Head of caudate nucleus (tissue), 42 donors: ENCODE data around the gene PPIL1.

Experiments used
- DNase-seq, 42 donors: peaks; one replicate each; pipeline versions ENCODE4 v3.0.0 to v3.0.0-alpha.2; 2020 to 2021; ENCODE audit warnings: mixed read lengths in 7 of 42
- intact Hi-C: fragments of 100-400 bp; cut with DNase I; formaldehyde crosslinking; loops from one replicate; pipeline ENCODE4 v1.15.0; 2022

Gene PPIL1

DNA sequence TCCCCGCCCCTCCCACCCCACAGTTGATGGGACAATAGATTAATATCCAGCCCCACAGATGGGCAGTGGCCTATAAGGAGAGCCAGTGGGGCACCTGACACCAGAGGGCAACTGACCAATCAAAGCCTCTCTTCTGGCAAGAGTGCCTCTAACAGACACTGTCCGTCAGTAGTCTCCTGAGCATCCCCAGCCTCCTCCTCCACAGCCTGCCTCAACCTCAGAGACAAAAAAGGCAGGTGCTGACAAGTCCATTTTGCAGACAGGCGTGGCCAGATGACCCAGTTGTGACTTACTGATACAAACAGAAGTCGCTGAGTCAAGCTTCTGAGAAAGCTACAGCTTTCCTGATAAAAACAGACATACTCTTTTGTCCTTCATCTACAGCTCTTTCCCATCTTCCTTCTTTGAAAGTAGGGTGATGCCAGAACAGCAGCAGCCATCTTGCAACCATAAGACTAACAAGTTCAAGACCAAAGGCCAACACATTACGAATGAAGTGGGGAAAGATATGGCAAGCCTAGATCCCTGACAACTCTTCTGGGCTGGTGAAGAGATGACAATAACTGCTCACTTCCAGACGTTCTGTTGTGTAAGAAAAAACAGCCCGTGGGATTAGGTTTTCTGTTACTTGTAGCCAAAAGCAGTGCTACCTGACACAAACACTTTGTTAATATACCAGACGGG, 12.3 kb downstream of the PPIL1 start:
- peak in 1 of 42 donors; percentile 27 for DNase-seq
- intact Hi-C loops = no loop called here

DNA sequence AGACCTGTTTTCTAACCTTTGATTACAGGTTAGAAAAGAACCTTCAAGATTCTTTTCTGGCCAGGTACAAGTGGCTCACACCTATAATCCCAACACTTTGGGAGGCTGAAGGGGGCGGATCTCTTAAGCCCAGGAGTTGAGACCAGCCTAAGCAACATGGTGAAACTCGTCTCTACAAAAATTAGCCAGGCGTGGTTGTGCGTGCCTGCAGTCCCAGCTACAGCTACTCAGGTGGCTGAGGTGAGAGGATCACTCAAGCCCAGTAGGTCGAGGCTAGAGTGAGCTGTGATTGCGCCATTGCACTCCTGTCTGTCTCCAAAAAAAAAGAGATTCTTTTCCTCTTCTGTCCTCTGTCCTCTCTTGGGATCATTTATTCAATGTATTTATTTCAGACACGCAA, 14.5 kb downstream of the PPIL1 start:
- peak in 1 of 42 donors; percentile 4 for DNase-seq
- intact Hi-C loops = no loop called here

DNA sequence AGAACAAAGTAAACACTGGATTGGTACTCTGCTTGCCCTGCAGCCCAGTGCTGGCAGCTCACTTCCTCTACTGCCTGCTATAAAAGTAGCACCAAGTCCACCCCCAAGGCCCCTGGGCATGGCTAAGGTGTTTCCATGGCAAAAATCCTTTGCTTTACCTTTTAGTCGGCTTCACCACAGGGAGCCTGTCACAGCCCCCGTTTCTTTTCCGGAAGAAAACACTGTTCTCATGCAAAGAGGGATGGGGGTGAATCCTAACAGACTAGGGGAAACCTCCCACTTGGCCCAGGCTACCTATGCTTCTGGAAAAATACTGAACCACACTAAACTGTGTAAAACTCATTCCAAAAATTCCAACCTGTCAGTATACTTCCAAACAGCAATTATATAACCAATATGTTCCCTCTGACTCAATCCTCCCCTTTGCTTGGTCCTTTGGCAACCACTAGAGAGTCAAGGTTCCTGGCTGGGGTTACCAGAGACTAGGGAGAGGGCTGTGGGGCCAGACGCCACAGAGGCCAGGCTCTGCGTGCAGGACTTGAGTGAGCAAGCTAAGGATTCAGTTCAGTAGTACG, 16.1 kb downstream of the PPIL1 start:
- intact Hi-C loops = no loop called here
- DNase-seq = peak in 28 of 42 donors; percentile 28 to 86 (median 58)

DNA sequence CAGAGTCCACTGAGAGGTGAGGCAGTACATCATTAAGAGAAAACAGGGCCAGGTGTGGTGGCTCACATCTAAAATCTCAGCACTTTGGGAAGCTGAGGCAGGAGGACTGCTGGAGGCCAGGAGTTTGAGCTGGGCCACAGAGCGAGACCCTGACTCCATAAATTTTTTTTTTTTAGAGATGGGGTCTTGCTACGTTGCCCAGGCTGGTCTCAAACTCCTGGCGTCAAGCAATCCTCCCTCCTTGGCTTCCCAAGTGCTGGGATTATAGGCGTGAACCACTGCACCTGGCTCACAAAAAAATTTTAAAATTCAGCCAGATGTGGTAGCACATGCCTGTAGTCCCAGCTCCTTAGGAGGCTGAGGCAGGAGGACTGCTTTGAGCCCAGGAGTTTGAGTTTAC, 17.3 kb downstream of the PPIL1 start:
- peak in 1 of 42 donors; percentile 15 for DNase-seq
- intact Hi-C loops = no loop called here

DNA sequence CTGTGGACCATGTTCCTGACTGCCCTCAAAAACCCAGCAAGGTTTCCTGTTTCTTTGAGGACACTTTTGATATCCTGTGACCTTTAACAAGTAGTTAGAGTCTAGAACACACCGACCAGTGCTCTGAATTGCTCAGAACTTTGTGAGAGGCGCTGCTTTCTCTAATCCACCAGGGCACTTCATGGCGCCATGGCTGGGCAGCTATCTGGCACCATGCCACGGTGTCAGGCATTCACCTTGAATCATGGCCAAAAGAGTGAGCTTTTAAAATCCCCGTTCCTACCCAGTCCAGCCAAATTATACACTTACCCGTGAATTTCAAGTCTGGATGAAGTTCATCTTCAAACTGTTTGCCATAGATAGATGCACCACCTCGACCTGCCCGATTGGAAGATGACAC, 18.3 kb downstream of the PPIL1 start:
- peak in 1 of 42 donors; percentile 28 for DNase-seq

DNA sequence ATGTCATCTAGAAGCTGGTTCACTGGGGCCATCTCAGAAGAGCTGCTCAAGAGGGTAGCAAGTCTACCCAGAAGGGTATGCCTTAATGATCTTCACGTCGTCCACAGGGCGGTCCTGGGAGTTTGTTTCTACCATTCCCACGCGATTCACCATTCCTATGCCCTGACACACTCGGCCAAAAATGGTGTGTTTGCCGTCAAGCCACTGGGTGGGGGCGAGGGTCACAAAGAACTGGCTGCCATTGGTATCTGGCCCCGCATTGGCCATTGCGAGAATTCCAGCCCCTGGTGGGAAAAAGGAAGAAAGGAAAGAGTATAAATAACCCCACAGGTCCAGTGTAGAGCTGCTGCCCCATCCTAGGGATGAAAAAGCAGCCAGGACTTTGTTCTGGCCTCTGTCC, 18.9 kb downstream of the PPIL1 start:
- intact Hi-C loops = no loop called here
- DNase-seq = peak in 3 of 42 donors; percentile 13 to 20 (median 18)

More for the DNA sequence above, 18.3 kb downstream of the PPIL1 start:
- intact Hi-C loops = no loop called here

DNA sequence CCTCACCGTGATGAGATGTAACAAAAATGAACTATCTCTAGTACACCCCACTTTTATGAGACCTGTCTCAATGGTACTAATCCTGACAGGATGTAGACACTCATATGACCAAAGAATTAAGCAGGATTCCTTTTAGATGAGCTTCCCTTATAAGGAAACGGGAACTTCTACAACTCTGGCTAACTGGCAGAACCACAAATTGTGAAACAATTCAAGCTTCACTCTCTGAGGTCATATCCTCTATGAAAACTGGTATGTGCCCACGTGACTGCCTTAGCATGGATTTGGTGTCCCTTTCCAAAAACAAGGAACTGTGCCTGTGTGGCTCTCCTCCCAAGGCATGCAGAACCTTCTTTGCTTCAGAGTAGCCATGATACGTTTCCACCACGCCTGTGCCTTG, 21.3 kb downstream of the PPIL1 start:
- intact Hi-C loops = loop anchor here (5.0 kb wide), 1 partner anchor 86 kb away; no protein-coding TSS in a partner anchor
- peak in 4 of 42 donors; percentile 26 to 33 (median 28) for DNase-seq

DNA sequence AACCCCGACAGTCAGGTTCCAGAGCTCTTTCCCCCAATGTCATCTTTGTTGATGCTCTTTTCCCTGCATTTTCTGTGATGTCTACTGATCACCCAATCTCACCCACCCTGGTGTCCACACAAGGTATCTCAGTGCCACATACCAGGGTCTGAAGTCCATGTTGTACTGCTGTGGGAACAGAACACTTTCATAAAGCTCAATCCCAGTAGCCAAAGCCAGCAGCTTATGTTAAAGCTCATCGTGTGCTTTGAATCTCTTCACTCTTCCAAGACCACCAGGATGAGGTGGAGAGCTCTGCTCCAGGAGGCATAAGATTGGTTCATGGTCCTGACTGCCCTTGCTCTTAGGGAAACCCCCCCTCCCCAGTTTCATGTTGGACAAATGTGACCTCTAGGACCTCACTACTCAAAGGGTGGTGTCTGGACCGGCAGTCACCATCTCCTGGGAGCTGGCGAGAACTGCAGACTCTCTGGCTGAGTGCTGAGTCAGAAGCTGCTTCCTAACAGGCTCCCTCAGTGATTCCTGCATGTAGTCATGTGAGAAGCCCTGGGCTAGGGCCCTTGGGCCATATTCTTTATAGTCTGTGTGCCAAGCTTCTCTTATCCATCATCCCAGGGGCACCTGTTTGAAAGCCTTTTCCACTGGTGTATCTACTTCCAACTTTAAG, 22.0 kb downstream of the PPIL1 start:
- DNase-seq = peak in 2 of 42 donors; percentile 6 to 13
- intact Hi-C loops = loop anchor here (5.0 kb wide), 1 partner anchor 85 kb away; no protein-coding TSS in a partner anchor

DNA sequence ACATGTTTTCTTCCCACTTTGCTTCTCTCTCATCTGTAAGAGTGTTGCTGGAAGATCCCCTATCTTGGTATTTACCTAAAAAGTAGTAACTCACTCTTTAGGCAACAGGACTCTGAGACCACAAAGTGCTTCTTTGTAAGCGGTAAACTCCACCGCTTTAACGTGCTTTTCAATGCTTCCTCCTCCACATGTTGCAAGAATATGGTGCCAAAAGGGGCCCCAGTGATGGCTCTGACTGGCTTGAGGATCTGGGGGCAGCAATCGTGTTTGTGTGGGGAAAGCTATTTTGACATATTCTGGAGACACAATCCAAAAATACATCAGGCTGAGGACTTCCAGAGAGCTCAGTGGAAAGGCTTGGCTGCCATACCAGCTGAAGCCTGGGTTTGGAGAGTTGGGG, 23.0 kb downstream of the PPIL1 start:
- DNase-seq = peak in 1 of 42 donors; percentile 12
- intact Hi-C loops = loop anchor here (5.0 kb wide), 1 partner anchor 84 kb away; no protein-coding TSS in a partner anchor

DNA sequence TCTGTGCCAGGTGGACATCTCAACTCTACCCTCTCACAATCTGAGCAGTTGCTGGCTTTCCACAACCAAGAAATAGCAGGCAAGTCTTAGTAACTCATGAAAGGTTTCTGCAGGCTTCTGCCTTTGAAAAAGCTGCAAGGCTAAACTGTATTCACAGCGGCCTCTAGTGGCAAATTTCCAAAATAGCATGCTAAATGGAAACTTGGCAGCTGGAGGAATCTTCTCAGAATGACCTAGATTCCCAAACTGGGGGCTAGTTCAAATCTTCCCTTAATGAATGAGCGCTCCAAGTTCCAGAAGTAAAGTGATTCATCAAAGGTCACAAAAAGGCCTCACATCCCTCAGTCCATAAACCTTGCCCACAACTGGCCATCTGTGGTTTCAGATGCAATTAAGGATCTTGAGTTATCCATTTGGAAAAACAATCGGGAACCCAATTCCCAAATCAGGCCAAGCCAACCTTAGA, 23.4 kb downstream of the PPIL1 start:
- intact Hi-C loops = loop anchor here (5.0 kb wide), 1 partner anchor 84 kb away; no protein-coding TSS in a partner anchor

DNA sequence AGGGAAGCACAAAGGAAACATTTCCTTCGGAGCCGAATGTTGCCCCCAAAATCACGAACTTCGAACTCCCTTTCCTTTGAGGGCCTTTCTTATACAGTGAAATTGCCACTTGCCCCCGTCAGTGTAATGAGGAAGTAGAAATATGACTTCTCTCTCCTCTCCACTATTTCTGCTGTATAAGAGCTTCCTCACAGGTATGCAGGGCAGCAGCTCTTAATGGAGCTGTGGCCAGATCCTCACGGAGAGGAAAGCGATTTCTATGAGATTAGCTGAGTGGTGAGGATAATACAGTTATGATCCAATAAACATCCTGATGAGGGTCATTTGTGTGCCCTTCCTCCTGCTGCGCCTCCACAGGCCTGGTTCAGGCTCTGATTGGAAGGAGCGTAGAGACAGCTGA, 24.6 kb downstream of the PPIL1 start:
- peak in 1 of 42 donors; percentile 13 for DNase-seq
- intact Hi-C loops = loop anchor here (5.0 kb wide), 1 partner anchor 83 kb away; no protein-coding TSS in a partner anchor

More for the DNA sequence above, 23.4 kb downstream of the PPIL1 start:
- DNase-seq = peak in 31 of 42 donors; percentile 36 to 87 (median 66)

DNA sequence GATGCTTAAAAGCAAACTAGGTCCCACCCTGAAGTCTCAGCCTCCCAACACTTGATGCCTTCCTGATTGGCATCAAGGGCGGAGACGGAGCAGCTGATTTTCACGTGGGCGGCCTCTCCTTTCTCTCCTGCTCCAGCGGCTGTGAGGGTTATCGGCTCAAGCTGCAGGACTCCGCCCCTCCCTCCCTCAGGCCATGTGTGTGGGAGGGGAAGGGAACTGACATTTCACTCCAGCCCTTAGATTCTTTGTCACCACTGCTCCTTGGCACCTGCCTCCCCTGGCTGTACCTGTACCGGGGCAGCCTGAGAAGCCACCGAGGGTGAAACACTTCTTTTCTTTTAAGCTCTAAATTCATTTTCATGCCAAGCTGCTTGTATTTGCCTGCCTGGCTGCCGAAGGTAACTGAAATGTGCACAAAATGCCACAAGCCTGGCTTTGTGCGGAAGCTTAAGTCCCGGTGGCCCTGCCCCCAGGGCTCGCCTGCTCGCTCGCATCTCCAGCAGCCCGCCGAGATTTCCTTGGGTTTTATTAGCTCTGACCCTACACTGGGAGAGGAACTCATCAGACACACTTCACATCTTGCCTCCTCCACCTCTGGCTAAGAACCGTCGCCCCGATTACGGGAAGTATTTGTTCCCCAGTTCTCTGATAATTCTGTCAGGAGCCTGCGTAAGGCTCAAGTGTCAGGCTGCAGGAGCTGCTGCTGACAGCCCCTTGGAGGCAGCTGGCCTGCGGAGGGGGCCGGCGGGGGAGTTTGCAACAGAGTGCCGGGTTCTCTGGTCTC, 25.8 kb downstream of the PPIL1 start:
- peak; percentile 41 to 88 (median 74) for DNase-seq
- intact Hi-C loops = no loop called here

DNA sequence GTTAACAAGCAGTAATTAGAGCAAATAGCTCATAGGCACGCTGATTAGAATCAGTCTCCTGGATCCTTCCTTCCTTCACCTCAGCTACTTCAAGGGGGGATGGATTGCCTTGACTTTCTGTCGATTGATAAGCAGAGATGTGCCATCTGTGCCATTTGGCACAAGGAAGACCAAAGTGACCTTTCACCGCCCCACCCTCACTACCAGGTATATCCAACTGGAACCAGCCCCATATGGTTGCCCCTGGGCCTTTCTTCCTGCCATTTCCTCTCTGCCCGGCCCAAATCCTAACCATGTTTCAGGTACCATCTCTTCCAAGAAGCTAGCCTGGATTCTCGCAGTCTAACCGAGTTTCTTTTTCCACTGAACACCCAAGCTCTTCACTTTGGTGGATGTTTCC, 26.6 kb downstream of the PPIL1 start:
- intact Hi-C loops = no loop called here
- no peak for DNase-seq

DNA sequence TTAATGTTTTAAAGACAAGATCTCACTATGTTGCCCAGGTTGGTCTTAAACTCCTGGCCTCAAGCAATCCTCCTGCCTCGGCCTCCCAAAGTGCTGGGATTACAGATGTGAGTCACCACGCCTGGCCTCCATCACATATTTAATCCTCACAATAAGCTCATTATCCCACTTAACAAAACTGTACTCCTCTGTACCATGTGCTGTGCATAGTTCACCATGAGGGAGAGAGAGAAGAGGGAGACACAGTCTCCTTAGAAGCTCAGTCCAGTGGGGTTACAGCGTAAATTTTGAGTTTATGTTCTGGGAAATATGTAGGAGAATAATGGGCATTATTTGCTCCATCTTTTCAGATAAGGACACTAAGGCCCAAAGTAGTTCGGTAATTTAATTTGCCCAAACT, 27.5 kb downstream of the PPIL1 start:
- intact Hi-C loops = no loop called here
- DNase-seq = no peak

DNA sequence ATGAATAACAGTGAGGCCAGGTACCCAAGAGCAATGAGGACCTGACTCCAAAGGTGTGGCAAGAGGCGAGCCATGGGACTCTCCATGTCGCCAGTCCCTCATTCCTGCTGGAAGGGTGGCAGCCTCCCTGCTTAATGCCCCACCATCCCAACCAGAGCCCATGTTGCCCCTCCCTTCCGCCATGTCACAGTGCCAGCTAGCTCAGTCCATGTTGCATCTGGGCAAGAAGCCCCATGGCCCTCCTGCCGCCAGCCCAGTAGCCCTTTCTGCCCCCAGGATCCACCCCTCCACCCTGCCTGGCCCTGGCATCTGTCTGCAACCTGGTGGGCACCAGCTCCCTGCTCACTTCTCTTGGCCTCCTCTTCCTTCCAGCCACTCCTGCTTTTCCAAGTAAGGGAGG, 29.4 kb downstream of the PPIL1 start:
- DNase-seq = no peak
- intact Hi-C loops = no loop called here

DNA sequence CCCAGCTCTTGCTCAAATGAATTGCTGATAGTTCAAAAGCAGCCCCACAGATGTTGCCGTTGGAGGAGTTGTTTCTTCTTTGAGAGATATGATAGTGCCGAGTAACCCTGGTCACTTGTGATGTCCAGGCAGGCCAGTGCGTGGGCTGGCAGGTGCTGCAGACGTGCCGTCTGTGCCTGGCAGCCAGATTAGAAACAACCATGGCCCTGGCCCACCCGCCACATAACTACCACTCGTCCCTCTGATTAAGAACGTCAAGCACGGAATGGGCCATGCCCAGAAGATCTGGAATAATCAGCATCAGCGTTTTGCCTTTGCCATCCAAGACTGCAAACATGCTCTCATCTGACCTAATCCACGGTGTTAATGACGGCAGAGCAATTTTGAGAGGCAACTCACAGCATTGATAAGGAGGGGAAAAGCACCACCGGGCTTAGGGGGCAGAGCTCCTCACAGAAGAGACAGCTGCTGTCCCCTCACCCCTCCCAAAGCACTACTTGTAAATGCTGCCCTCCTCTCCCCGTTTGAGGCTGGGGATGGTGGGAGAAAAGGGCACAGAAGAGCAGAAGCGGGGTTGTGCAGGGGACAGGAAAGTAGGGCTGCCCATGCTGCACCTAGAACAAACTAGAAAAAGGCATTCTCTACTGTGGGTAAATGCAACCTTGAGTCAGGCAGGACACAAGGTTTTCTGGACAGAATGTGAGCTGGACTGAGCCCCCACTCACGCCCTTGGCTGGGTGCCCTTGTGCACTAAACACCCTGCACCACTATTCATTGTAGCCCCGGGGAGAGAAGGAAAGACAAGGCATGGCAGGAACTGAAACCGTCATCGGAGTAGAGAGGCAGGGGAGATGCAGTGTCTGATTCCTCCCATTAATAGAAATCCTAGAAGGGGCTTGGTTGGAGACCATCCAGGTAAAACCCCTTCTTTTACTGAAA, 30.1 kb downstream of the PPIL1 start:
- DNase-seq = no peak
- intact Hi-C loops = no loop called here

DNA sequence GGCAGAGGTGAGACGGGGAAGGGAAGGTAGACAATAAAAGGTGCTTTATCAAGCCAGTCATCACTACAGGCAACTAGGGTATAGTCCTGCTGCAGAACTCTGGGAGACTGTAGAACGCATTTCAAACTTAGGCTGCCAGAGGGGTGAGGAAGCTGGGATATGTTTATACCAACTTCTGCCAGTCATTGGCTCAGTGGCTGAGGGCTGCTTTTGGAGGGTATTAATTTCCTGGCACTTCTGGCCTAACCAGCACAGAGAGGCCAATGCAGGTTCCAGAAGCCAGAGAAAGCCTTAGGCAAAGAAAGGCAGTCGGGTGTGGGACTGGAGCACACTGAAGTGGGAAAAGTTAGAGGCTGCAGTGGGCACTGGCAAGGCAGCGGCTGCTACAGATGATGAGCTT, 31.4 kb downstream of the PPIL1 start:
- intact Hi-C loops = no loop called here

DNA sequence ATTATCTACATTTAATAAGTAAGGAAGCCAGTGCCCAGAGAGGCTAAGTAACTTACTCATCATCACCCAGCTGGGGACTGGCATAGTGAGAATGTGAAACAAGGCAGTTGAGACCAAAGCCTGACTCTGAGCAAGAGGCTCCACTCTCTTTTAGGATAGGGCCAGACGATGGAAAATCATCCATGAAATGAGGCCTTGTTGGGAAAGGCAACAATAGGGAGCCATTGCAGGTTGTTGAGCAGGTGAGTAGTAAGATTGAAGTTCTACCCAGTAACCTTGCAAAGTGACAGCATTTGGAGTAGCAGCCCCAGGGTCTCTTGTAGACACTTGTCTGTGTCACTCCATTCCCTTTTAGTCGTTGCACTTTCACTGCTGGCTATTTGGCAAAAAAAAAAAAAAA, 32.8 kb downstream of the PPIL1 start:
- DNase-seq = no peak
- intact Hi-C loops = no loop called here

More for the DNA sequence above, 31.4 kb downstream of the PPIL1 start:
- no peak for DNase-seq
